ENCODE measurements around the gene ATP11C. TPM values are rescaled to one million over a fixed set of nuclear protein-coding genes. Genes with fewer than 3 reads are reported as not detected.

Gene ATP11C
- polyA plus RNA-seq, 1 donor (not counting 4 experiments of a cell fraction or from before 2014, with no cell fraction given) = 14.0 TPM

- Histone ChIP-seq H3K4me3 (ENCODE audit: control insufficient read depth in 2 of 3, extremely low read depth in 1 of 3, insufficient read depth in 2 of 3, low read depth in 1 of 3, low read length in 3 of 3) (no peak overlapping the region), H3K27ac (ENCODE audit: control insufficient read depth, insufficient read depth, low read length) (no peak overlapping the region), H3K27me3 (ENCODE audit: control insufficient read depth, extremely low read depth, insufficient read depth, low read length) (no peaks in the 10 kb centered on the region), H3K9me3 (ENCODE audit: control insufficient read depth, low read depth, low read length) (no peaks in the 10 kb centered on the region), H4K20me1 (ENCODE audit: control insufficient read depth, extremely low read depth, insufficient read depth, low read length) (no peaks in the 10 kb centered on the region), H3K36me3 (ENCODE audit: control insufficient read depth in 2 of 2, extremely low read depth in 1 of 2, insufficient read depth in 2 of 2, low read length in 2 of 2) (no peaks in the 10 kb centered on the region), H3K4me2 (ENCODE audit: control insufficient read depth, extremely low read depth, insufficient read depth, low read depth, low read length) (peak overlapping the region; percentile 8), H3K9ac (ENCODE audit: control insufficient read depth, extremely low read depth, insufficient read depth, low read length) (no peak overlapping the region), H2AFZ (ENCODE audit: control insufficient read depth, low read length) (no peak overlapping the region), H3K79me2 (ENCODE audit: control insufficient read depth, insufficient read depth, low read length) (no peaks in the 10 kb centered on the region), H3K9me1 (ENCODE audit: control insufficient read depth, extremely low read depth, insufficient read depth, low read length) (no peaks in the 10 kb centered on the region), H3K4me1 (ENCODE audit: control insufficient read depth, extremely low read depth, insufficient read depth, low read length) (no peaks in the 10 kb centered on the region)
- dilution Hi-C loops (cut with MboI; ENCODE audit: extremely low pct_ligation_motif_present, low sequenced_read_pairs) = no loop called here
- FAIRE-seq (no peak), DNase-seq (ENCODE audit: low read depth, low spot score) (no peak)
- TF ChIP-seq CTCF (optimal IDR thresholded peaks at IDR 0.05 in 1 of 3, IDR thresholded peaks at IDR 0.05 in 1 of 3, conservative IDR thresholded peaks at IDR 0.05 in 1 of 3; ENCODE audit: extremely low read depth in 1 of 3, insufficient read depth in 2 of 3, low read length in 3 of 3) (no peak), EZH2 (IDR thresholded peaks at IDR 0.05; ENCODE audit: low read length) (no peak)
These were observed 38.5 kb upstream of the ATP11C start for GRCh38 chrX:139971394-139971749.

- no peak overlapping the region for H3K4me3 ChIP-seq (ENCODE audit: control insufficient read depth in 2 of 3, extremely low read depth in 1 of 3, insufficient read depth in 2 of 3, low read depth in 1 of 3, low read length in 3 of 3)
- no peaks in the 10 kb centered on the region for H3K79me2 ChIP-seq (ENCODE audit: control insufficient read depth, insufficient read depth, low read length)
- no peaks in the 10 kb centered on the region for H3K9me1 ChIP-seq (ENCODE audit: control insufficient read depth, extremely low read depth, insufficient read depth, low read length)
- no peaks in the 10 kb centered on the region for H3K36me3 ChIP-seq (ENCODE audit: control insufficient read depth in 2 of 2, extremely low read depth in 1 of 2, insufficient read depth in 2 of 2, low read length in 2 of 2)
- dilution Hi-C loops (cut with MboI; ENCODE audit: extremely low pct_ligation_motif_present, low sequenced_read_pairs) = no loop called here
- no peaks in the 10 kb centered on the region for H3K27me3 ChIP-seq (ENCODE audit: control insufficient read depth, extremely low read depth, insufficient read depth, low read length)
- no peaks in the 10 kb centered on the region for H3K9me3 ChIP-seq (ENCODE audit: control insufficient read depth, low read depth, low read length)
- no peak overlapping the region for H3K27ac ChIP-seq (ENCODE audit: control insufficient read depth, insufficient read depth, low read length)
- H3K4me2 ChIP-seq (ENCODE audit: control insufficient read depth, extremely low read depth, insufficient read depth, low read depth, low read length) = no peak overlapping the region
- FAIRE-seq (no peak), DNase-seq (ENCODE audit: low read depth, low spot score) (no peak)
- H3K4me1 ChIP-seq (ENCODE audit: control insufficient read depth, extremely low read depth, insufficient read depth, low read length) = no peaks in the 10 kb centered on the region
- TF ChIP-seq EZH2 (IDR thresholded peaks at IDR 0.05; ENCODE audit: low read length) (no peak), CTCF (optimal IDR thresholded peaks at IDR 0.05 in 1 of 3, IDR thresholded peaks at IDR 0.05 in 1 of 3, conservative IDR thresholded peaks at IDR 0.05 in 1 of 3; ENCODE audit: extremely low read depth in 1 of 3, insufficient read depth in 2 of 3, low read length in 3 of 3) (no peak)
- H2AFZ ChIP-seq (ENCODE audit: control insufficient read depth, low read length) = no peak overlapping the region
- H3K9ac ChIP-seq (ENCODE audit: control insufficient read depth, extremely low read depth, insufficient read depth, low read length) = no peak overlapping the region
- H4K20me1 ChIP-seq (ENCODE audit: control insufficient read depth, extremely low read depth, insufficient read depth, low read length) = no peaks in the 10 kb centered on the region
These were observed 36.4 kb upstream of the ATP11C start for GRCh38 chrX:139969286-139969685.

All from keratinocyte (primary cell).